Amygdala (tissue), 56 donors: ENCODE measurements around the gene TRIP13.
"Not testable (repeated sequence)": the region's sequence is repeated elsewhere in the genome, so short reads cannot be mapped to it uniquely, and the experiment has no call there.

Experiments used
- DNase-seq, 56 donors: peaks; one replicate each; lab custom pipeline; 2025; lab: John Stamatoyannopoulos, UW

Gene TRIP13

GRCh38 chr5:915346-915745, 22.7 kb downstream of the TRIP13 start:
- DNase-seq, result not testable (repeated sequence)

- DNase-seq, result no peak
Measured at GRCh38 chr5:915946-916345, 23.3 kb downstream of the TRIP13 start.

GRCh38 chr5:916441-917293, 24.0 kb downstream of the TRIP13 start:
- no peak for DNase-seq

- not testable (repeated sequence) for DNase-seq
Measured at GRCh38 chr5:918717-919116, 26.0 kb downstream of the TRIP13 start.

DNA sequence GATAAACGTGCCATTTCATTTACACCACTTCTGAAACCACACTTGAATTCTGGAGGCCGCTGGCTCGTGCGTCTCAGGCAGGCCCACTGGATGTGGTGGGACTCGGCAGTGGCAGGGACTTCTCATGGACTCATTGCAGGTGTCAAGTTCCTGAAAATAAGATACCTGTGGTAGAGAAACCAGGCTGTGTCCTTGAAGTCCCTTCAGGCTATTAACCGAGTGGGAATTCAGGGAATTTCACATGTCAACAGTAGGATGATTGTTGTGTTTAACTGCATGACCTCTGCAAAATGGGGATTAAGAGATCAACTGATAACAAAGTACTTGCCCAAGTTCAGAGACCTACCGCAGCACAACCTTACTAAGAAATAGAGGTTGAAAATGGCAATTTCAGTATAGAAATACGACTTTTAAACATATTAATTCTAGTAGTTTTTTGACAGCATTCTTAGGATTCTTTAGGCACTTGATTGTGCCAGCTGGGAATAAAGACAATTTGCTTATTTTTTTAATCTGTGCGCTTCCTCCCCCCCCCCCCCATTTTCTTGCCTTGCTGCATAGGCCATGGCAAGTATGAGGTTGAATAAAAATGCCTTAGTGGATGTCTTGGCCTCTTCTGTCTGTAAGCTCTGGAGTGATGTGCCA, 26.8 kb downstream of the TRIP13 start:
- DNase-seq, result no peak

DNA sequence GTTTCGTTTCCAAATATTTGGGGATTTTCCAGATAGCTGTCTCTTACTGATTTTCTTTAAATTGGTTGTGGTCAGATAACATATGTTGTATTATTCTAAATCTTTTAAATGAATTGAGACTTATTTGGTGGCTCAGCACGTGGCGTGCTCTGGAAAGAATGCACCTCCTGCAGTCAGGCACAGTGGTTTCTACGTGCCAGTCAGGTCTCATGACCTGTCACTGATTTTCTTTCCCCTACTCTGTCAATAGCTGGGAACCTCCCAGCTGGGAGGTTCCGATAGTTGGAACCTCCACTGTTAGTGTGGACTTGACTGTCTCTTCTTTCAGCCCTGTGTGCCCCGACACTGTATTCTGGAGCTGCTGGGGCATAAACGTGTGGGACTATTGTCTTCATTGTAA, 27.6 kb downstream of the TRIP13 start:
- DNase-seq, result no peak

GRCh38 chr5:921456-922435, 29.1 kb downstream of the TRIP13 start:
- DNase-seq, result no peak

GRCh38 chr5:922436-923280, 30.0 kb downstream of the TRIP13 start:
- DNase-seq, result no peak

- DNase-seq, result peak in 36 of 56 donors; percentile 3 to 79 (median 34)
Measured at GRCh38 chr5:923281-923873, 30.7 kb downstream of the TRIP13 start.

DNA sequence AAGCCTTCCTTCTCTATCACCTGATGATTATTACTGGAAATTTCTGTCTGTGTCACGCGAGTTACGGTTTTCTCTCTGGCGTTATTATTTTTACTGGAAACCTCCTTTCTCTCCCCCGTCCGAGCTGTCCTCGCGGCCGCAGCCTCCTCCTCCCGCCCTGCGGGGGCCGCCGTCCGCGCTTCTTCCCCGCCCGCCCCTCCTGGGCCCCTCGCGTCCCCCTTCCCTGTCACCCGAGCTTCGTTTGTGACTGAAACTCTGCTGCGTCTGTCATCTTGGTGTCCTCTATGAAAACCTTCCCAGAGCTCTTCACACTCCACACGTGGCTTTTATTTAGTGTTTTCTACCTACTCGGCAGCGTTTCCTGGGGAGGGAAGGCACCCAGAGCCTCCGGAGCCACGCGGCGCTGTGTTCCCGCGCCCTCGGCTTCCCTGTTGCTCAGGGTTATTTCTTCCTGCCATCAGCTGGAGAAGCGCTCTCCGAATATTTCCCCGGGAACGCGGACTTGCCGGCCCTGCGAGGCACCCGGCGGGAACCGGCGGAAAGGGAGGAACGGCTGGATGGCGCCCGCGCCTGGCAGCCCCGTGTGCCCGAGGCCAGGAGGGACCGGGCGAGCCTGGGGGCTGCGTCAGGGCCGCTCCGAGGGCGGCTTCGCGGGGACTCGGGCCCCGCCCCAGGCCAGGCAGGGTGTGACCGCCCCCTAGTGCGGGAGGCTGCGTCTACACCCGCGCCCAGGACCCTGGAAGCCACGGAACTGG, 33.9 kb downstream of the TRIP13 start:
- peak in 2 of 56 donors; percentile 17 to 23 for DNase-seq

DNA sequence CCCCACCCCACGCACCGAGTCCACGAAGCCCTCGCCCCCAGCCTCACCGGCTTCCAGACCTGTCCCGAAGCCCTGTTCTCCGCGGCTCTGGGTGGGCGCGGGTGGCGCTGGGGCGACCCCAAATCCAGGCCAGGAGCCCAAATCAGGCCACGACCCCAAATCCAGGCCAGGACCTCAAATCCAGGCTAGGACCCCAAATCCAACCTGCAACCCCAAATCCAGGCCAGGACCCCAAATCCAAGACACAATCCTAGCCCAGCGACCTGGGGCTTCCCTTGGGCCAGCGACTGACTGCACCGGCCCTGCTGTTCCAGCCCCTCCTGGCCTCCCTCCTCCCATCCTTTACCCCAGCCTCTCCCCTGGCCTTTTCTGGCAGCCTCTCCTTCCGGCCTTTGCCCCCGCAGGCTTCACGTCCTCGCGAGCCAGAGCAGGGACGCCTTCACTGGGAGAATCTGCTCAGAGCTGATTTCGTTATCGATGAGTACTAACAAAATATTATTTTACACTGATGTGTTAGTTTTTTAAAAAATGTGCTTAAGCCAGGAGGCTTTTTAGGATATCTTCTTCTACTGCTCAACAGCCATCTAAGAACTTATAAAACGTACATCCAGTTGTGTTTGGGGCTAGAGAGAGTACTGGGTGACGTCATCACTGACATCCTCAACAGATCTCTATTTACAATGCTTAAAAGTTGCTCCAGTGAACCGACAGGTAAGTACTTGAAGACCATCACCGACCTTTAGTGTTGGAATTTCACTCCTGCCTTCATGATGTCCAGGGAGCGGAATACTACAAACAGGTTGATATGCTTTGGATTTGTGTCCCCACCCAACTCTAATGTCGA, 34.7 kb downstream of the TRIP13 start:
- no peak for DNase-seq

DNA sequence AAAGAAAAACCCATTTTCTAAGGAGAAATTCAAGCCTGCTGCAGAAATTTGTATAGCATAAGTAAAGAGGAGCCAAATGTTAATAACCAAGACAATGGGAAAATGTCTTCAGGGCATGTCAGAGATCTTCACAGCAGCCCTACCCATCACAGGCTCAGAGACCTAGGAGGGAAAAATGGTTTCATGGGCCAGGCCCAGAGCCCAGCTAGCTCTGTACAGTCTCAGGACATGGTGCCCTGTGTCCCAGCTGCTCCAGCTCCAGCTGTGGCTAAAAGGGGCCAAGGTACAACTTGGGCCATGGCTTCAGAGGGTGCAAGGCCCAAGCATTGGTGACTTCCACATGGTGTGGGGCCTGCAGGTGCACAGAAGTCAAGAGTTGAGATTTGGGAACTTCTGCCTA, 36.5 kb downstream of the TRIP13 start:
- not testable (repeated sequence) for DNase-seq

- DNase-seq, result no peak
Measured at GRCh38 chr5:929596-929995, 36.9 kb downstream of the TRIP13 start.

DNA sequence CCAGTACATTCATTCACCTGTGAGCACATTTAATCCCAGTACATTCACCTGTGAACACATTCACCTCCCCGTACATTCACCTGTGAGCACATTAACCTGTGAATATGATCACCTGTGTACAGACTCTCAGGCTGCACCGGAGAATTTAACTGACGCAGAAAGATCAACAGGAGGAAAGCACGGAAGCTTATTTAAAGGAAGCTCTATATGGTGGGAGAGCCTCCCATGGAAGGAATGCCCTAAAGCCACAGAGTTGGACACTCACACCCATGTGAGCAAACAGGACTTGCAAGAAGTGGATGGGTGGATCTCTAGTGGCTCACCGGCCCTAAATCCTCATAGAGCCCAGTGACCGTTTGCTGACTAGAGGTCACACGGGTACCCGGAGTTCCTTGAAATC, 38.2 kb downstream of the TRIP13 start:
- DNase-seq, result no peak

- no peak for DNase-seq
Measured at GRCh38 chr5:931570-932145, 39.0 kb downstream of the TRIP13 start.

GRCh38 chr5:932151-932627, 39.5 kb downstream of the TRIP13 start:
- DNase-seq, result no peak

DNA sequence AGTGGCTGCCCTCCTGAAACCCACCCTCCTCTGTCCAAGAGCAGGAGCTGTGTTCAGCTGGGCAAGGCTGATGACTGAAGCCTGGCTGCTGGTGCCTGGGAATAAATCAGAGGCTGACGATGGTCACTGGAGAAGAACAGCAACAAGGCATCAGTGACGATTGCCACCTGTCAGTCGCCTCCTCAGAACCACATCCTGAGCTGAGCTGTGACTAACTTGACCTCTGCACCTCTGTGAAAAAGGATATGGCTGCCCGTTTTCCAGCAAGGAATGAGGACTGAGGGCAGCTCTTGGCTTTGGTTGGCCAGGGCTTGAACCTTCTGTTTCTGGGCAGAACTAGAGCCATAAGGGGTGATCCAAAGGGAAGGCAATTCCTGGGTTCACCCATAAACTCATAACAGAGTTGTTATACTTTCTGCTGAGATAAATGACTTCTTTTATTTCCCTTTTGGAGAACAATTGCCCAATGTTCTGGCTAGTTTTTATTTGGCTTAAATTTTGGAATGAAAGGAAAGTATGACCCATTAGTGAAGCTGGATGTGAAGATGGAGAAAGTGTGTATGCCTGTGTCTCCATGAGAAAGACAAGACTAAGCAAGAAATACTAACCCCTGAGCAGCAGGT, 40.1 kb downstream of the TRIP13 start:
- DNase-seq, result no peak
